Subcutaneous adipose tissue (tissue), 4 donors: ENCODE data around the gene SPRN. TPM values are rescaled to one million over a fixed set of nuclear protein-coding genes. Genes with fewer than 3 reads are reported as not detected.

Experiments used
- total RNA-seq, 4 donors: library from RNA; depleted of rRNA; stranded (reverse); fragments of >200 nt; gene quantifications; one replicate each; pipeline ENCODE4 v1.1.0, GENCODE V29; 2016
- TF ChIP-seq, protein P1 (sequence below): fragments of 450-650 bp; IDR thresholded peaks from one replicate; pipeline ENCODE4 v1.5.1; 2016; ENCODE audit warnings: low read depth, mild to moderate bottlenecking, control low read depth, antibody characterized with exemption, moderate library complexity

The SPRN gene
- total RNA-seq, 4 donors from 2014 or later: not detected

DNA sequence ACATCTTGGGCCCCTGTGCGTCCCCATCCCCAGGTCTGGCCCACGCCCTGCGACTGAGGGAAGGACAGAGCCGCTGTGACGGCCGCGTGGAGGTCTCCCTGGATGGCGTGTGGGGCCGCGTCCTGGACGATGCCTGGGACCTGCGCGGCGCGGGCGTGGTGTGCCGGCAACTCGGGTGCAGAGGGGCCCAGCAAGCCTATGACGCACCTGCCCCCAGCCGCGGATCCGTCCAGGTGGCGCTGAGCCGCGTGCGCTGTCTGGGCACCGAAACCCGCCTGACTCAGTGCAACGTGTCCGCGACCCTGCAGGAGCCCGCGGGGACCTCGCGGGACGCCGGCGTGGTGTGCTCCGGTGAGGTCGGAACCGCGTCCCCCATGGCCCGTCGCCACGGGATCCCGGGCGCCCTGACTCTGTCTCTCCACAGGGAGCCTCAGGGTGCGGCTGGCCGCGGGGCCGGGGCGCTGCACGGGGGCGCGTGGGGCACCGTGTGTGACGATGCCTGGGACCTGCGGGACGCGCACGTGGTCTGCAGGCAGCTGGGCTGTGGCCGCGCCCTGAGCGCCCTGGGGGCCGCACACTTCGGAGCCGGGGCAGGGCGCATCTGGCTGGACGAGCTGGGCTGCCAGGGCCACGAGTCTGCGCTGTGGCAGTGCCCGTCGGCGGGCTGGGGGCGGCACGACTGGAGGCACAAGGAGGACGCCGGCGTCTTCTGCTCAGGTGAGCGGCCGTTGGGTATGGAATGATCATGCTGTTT is 35.2 kb upstream of the SPRN start:
- TF ChIP-seq, protein P1, sequence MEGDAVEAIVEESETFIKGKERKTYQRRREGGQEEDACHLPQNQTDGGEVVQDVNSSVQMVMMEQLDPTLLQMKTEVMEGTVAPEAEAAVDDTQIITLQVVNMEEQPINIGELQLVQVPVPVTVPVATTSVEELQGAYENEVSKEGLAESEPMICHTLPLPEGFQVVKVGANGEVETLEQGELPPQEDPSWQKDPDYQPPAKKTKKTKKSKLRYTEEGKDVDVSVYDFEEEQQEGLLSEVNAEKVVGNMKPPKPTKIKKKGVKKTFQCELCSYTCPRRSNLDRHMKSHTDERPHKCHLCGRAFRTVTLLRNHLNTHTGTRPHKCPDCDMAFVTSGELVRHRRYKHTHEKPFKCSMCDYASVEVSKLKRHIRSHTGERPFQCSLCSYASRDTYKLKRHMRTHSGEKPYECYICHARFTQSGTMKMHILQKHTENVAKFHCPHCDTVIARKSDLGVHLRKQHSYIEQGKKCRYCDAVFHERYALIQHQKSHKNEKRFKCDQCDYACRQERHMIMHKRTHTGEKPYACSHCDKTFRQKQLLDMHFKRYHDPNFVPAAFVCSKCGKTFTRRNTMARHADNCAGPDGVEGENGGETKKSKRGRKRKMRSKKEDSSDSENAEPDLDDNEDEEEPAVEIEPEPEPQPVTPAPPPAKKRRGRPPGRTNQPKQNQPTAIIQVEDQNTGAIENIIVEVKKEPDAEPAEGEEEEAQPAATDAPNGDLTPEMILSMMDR: no peak

DNA sequence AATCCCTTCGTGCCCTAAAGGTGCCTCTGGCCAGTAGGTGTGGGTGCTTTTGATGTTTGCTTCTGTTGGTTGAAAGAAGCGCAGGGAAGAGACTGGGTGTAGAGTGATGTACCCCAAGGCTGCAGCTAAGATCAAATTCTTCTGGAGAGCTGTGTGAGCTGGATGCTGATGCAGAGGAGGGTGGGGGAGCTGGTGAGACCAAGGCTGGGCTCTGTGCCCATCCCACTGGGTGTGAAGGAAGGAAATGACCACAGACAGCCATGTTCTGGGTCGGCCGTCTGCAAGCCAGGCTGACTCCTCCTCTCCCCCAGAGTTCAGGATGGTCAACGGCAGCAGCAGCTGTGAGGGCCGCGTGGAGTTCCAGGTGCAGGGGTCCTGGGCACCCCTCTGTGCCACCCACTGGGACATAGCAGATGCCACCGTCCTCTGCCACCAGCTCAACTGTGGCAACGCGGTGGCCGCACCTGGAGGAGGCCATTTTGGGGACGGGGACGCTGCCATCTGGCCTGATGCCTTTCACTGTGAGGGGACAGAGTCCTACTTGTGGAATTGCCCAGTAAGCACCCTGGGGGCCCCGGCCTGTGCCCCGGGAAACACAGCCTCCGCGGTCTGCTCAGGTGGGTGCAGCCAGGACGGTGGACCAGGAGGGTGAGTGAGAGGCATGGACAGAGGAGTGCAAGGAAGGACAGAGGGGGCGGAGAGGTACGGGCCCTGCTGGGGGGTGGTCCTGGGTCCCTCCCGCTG is 34.5 kb upstream of the SPRN start:
- TF ChIP-seq, protein P1: no peak

DNA sequence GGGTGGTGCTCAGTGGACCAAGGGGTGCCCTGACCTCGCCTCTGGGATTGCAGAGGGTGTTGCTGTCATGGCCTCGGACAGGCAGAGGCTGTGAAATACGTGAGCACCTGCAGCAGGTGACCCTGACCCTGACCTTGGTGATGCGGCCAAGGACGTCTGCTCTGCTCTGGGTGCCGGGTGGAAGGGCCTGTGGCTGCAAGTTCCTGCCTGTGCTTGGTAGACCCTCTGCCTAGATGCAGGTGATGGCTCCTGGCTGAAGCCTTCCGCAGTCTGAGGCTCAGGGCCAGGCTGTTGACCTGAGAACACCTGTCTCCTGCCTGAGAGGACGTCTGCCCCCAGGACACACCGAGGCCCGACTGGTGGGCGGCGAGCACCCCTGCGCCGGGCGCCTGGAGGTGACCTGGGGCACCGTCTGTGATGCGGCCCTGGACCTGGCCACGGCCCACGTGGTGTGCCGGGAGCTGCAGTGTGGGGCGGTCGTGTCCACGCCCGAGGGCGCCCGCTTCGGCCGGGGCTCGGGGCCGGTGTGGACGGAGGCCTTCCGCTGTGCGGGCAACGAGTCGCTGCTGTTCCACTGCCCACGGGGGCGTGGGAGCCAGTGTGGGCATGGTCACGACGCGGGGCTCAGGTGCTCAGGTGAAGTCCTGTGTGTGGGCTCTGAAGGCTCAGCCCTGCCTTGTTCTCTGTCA is 33.7 kb upstream of the SPRN start:
- TF ChIP-seq, protein P1: no peak

DNA sequence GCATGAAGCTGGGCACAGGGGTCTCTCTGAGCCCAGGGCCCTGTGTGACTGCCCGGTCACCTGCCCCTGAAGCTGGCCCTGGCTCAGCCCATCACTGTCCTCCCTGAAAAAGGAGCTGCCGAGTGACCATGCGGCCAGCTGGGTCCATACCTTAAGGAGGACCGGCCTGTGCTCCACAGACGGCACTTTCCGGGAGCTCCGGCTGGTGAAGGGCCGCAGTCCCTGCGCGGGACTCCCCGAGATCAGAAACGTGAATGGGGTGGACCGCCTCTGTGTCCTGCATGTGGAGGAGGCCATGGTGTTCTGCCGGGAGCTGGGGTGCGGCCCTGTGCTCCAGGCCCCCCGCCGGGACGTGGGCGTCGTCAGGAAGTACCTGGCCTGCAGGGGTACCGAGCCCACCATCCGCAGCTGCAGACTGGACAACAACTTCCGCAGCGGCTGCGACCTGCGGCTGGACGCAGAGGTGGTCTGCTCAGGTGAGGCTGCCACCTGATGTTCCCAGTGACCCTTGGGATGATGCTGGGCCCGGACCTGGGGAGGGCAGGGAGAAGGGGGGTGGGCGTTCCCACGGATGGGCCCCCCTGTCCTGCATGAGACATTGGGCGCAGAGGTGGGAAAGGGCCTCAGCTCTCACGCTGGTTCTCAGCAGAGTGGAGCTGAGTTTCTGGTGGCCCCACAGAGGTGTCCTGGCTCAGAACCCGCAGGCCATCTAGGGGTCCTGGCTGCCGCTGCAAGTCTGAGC is 32.8 kb upstream of the SPRN start:
- TF ChIP-seq, protein P1: no peak

DNA sequence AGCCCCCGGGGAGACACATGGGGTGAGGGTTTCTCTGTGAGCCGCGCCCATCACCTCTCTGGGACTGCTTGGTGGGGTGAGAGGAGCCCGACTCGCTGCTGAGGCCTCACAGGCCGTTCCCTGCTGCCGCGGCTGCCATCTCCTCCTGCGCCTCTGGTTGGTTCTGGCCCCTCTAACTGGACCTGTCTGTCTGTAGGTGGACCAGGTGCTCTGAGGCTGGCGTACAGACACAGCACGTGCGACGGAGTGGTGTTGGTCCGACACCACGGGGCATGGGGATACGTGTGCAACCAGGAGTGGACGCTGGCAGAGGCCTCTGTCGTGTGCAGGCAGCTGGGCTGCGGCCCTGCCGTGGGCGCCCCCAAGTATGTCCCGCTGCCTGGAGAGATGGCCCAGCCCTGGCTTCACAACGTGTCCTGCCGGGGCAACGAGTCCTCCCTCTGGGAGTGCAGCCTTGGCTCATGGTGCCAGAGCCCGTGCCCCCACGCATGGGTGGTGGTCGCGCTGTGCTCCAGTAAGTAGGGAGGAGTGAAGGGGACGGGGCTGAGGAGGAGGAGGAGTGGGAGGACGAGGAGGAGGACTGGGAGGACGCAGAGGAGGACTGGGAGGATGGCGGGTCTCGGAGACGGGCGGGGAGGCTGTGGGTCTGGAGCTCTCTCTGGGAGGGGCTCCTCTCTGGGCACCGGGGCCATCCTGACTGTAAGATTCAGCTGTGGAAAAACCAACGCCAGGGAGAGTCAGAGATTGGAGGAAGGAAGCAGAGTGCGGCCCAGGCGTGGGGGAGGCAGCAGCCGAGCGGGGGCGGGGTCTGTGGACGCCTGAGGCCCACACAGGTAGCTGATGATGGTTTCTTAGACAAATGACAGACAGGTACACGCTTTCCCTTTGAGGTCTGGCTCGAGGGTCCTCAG is 31.9 kb upstream of the SPRN start:
- TF ChIP-seq, protein P1: no peak

DNA sequence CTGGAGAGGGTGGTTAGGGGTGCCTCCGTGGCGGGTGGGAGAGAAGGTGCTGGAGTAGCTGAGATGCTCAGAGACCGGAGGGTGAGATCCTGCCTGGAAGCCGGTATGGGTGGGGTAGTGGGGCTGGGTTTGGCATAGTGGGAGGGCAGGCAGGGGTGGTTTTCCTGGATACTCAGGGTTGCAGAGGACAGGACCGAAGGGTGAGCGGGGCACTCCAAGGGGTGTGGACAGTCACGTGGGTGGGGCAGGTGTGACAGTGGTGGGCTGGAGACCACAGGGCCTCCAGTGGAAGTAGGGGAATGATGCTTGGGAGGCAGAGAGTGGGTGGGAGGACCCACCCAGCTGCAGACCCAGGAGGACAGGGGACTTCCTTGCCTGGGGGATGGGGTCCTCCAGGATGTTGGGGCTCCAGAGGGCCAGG is 31.2 kb upstream of the SPRN start:
- TF ChIP-seq, protein P1: no peak
